ENCODE data around the gene PTPRN2. TPM values are rescaled to one million over a fixed set of nuclear protein-coding genes. Genes with fewer than 3 reads are reported as not detected.

The PTPRN2 gene
- total and polyA plus RNA-seq, 2 of the 8 experiments (the other 6 are each of a cell fraction or from before 2014, with no cell fraction given), result 2.6 to 4.5 TPM

DNA sequence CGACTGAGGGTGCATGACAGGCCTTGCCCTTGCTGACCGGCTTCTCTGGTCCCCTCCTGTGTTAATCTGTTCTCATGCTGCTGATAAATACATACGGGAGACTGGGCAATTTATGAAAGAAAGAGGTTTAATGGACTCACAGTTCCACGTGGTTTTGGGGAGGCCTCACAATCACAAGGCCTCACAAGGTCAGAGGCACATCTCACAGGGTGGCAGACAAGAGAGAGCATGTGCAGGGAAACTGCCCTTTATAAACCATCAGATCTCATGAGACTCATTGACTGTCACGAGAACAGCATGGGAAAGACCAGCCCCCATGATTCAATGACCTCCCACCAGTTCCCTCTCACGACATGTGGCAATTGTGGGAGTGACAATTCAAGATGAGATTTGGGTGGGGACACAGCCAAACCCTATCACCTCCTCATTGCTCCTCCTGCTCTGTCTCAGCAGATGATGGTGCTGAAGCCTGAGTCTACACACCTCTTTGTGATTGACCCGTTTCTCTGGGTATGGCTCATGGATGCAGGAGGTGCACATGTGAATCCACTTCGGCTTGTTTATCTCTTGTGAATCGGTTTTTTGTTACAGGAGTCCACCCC, 703.1 kb downstream of the PTPRN2 start:
- ChIA-PET CTCF (ENCODE audit: partially characterized antibody) (interaction anchor here (1.8 kb wide), 1 partner anchor 9 kb away, joined by 5 read pairs; no protein-coding TSS in a partner anchor), POLR2A (ENCODE audit: partially characterized antibody) (no interaction called here)
- peaks cover 14 to 33% of the 10 kb centered on the region in 2 experiments for H3K9me3 ChIP-seq (ENCODE audit: insufficient read depth in 2 of 2, low read depth in 1 of 2, low read length in 1 of 2)
- H3K4me2 ChIP-seq (ENCODE audit: insufficient read depth in 1 of 2, low read depth in 2 of 2, low read length in 2 of 2), result no peak overlapping the region
- H3K36me3 ChIP-seq (ENCODE audit: control insufficient read depth in 2 of 4, insufficient read depth in 4 of 4, low read length in 3 of 4), result no peaks in the 10 kb centered on the region
- H3K4me3 ChIP-seq (ENCODE audit: extremely low read depth in 1 of 4, insufficient read depth in 2 of 4, low read depth in 3 of 4, low read length in 4 of 4), result no peak overlapping the region
- DNase-seq (ENCODE audit: low read depth in 1 of 2, low spot score in 2 of 2) (no peak), FAIRE-seq (no peak)
- H4K8ac ChIP-seq (ENCODE audit: extremely low read depth, insufficient read depth, low read length), result no peak overlapping the region
- no peak overlapping the region for H3K9ac ChIP-seq (replicated peaks in 1 of 4; ENCODE audit: extremely low read depth in 1 of 4, low read depth in 3 of 4, low read length in 3 of 4)
- peaks cover 0 to 6% (median 3%) of the 10 kb centered on the region in 4 experiments; a peak in 3 of 7 replicates for H3K4me1 ChIP-seq (replicated peaks in 1 of 4; ENCODE audit: control insufficient read depth in 3 of 4, insufficient read depth in 4 of 4, low read length in 3 of 4)
- no peak overlapping the region for H2BK12ac ChIP-seq (ENCODE audit: low read depth, low read length)
- H3K27ac ChIP-seq (ENCODE audit: low read depth, low read length), result no peak overlapping the region
- no peaks in the 10 kb centered on the region for H3K79me2 ChIP-seq (ENCODE audit: control insufficient read depth in 1 of 2, insufficient read depth in 2 of 2, low read length in 2 of 2)
- no peak overlapping the region for H4K91ac ChIP-seq (replicated peaks; ENCODE audit: insufficient read length, low read length)
- H4K5ac ChIP-seq (ENCODE audit: insufficient read length, low read depth, low read length), result no peak overlapping the region
- H3K79me1 ChIP-seq (ENCODE audit: low read depth, low read length), result no peaks in the 10 kb centered on the region
- H2BK120ac ChIP-seq (replicated peaks; ENCODE audit: low read depth, low read length), result no peak overlapping the region
- no peaks in the 10 kb centered on the region for H3K27me3 ChIP-seq (replicated peaks in 1 of 4; ENCODE audit: control insufficient read depth in 3 of 4, extremely low read depth in 1 of 4, insufficient read depth in 3 of 4, low read length in 3 of 4)
- H2BK20ac ChIP-seq (ENCODE audit: low read length), result no peak overlapping the region
- H3K18ac ChIP-seq (ENCODE audit: extremely low read depth, low read length), result no peak overlapping the region
- no peak overlapping the region for H2AK5ac ChIP-seq (ENCODE audit: low read depth, low read length)
- no peak overlapping the region for H3K23ac ChIP-seq (ENCODE audit: insufficient read length)
- no peak overlapping the region for H3K56ac ChIP-seq (replicated peaks; ENCODE audit: insufficient read length, low read depth, low read length)
- 89% methylated on average over 9 of the region's 9 CpGs; no CpG with 5 or more reads in 1 of the 2 experiments for WGBS, 2 experiments (ENCODE audit: extremely low coverage in 1 of 2, insufficient coverage in 1 of 2, insufficient read length in 1 of 2, insufficient replicate concordance in 2 of 2, low coverage in 1 of 2, low lambda C conversion rate in 2 of 2, missing lambda C conversion rate in 1 of 2)
- H3K4ac ChIP-seq (replicated peaks; ENCODE audit: insufficient read length, low read depth, low read length), result no peak overlapping the region
- no peak overlapping the region for H2BK5ac ChIP-seq (ENCODE audit: low read depth, low read length)
- no peak overlapping the region for H2BK15ac ChIP-seq (ENCODE audit: low read length)
- H3K14ac ChIP-seq (ENCODE audit: insufficient read length), result no peak overlapping the region
- H3K23me2 ChIP-seq (ENCODE audit: low read depth, low read length), result no peaks in the 10 kb centered on the region
- no peak overlapping the region for H2AFZ ChIP-seq (ENCODE audit: low read length)
- H4K20me1 ChIP-seq (replicated peaks in 1 of 2; ENCODE audit: control insufficient read depth in 1 of 2, insufficient read depth in 2 of 2, low read length in 2 of 2), result no peaks in the 10 kb centered on the region
- TF ChIP-seq MAFK (IDR thresholded peaks at IDR 0.05; ENCODE audit: low read depth, low read length) (no peak), NANOG (IDR thresholded peaks at IDR 0.05; ENCODE audit: insufficient read depth, low read depth, low read length, poor library complexity, severe bottlenecking) (no peak), SP2 (IDR thresholded peaks at IDR 0.05; ENCODE audit: low read length) (no peak), RBBP5 (IDR thresholded peaks at IDR 0.05; ENCODE audit: borderline replicate concordance, low read depth, low read length) (no peak), TEAD4 (IDR thresholded peaks at IDR 0.05; ENCODE audit: low read depth, low read length) (no peak), RXRA (IDR thresholded peaks at IDR 0.05; ENCODE audit: insufficient read depth, low read depth, low read length) (no peak), CBX5 (IDR thresholded peaks at IDR 0.05; ENCODE audit: low read depth, low read length) (no peak), GABPA (IDR thresholded peaks at IDR 0.05; ENCODE audit: borderline replicate concordance, insufficient read depth, low read length) (no peak), YY1 (IDR thresholded peaks at IDR 0.05; ENCODE audit: low read depth, low read length) (no peak), USF2 (IDR thresholded peaks at IDR 0.05; ENCODE audit: low read length) (no peak), CTBP2 (IDR thresholded peaks at IDR 0.05; ENCODE audit: borderline replicate concordance, insufficient read depth, insufficient read length, low read length) (no peak), TAF7 (optimal IDR thresholded peaks at IDR 0.05; ENCODE audit: borderline replicate concordance, low read depth, low read length) (no peak)

Measured in H1 (cell line).